ENCODE data around the gene GPATCH8. TPM values are rescaled to one million over a fixed set of nuclear protein-coding genes. Genes with fewer than 3 reads are reported as not detected.

GPATCH8 gene
- polyA plus RNA-seq, 1 donor from 2014 or later, result 24.5 TPM

- Histone ChIP-seq H3K27me3 (ENCODE audit: insufficient read depth, low read depth, low read length) (peaks cover 13% of the 10 kb centered on the region), H3F3A (ENCODE audit: insufficient read depth, low read length, poor library complexity, severe bottlenecking) (no peaks in the 10 kb centered on the region), H3K9ac (ENCODE audit: low read length) (no peak overlapping the region), H3K27ac (ENCODE audit: low read length) (no peak overlapping the region), H3K4me2 (ENCODE audit: low read length) (no peak overlapping the region), H3K79me2 (replicated peaks; ENCODE audit: insufficient read depth, low read length) (no peaks in the 10 kb centered on the region), H2AFZ (ENCODE audit: low read depth, low read length) (no peak overlapping the region), H3K9me3 (ENCODE audit: low read length) (no peaks in the 10 kb centered on the region), H3K36me3 (ENCODE audit: insufficient read depth, low read length) (no peaks in the 10 kb centered on the region), H3K4me3 (ENCODE audit: low read length) (no peak overlapping the region), H3K9me2 (ENCODE audit: insufficient read depth, low read length) (no peaks in the 10 kb centered on the region), H4K20me1 (ENCODE audit: insufficient read depth) (no peaks in the 10 kb centered on the region)
- TF ChIP-seq EP300 (conservative IDR thresholded peaks at IDR 0.05; ENCODE audit: poor library complexity, severe bottlenecking) (no peak), EZH2 (IDR thresholded peaks at IDR 0.05; ENCODE audit: borderline replicate concordance, insufficient read depth, low read length, poor library complexity, severe bottlenecking) (no peak), POLR2AphosphoS5 (IDR thresholded peaks at IDR 0.05) (no peak), TAF1 (IDR thresholded peaks at IDR 0.05; ENCODE audit: low read depth) (no peak), REST (IDR thresholded peaks at IDR 0.05; ENCODE audit: borderline replicate concordance) (no peak), SMC3 (conservative IDR thresholded peaks at IDR 0.05; ENCODE audit: poor library complexity) (no peak), MXI1 (conservative IDR thresholded peaks at IDR 0.05; ENCODE audit: poor library complexity, severe bottlenecking) (no peak), CTCF (IDR thresholded peaks at IDR 0.05; ENCODE audit: poor library complexity, severe bottlenecking) (no peak), RAD21 (conservative IDR thresholded peaks at IDR 0.05) (no peak)
These were observed 113.4 kb downstream of the GPATCH8 start for GRCh38 chr17:44389723-44390202.

GRCh38 chr17:44389281-44389680, 113.9 kb downstream of the GPATCH8 start, which contains the start of gene ITGA2B:
ITGA2B (minus strand) TSS chr17:44389649; CDS start chr17:44389473, 176 bp downstream.
- no peaks in the 10 kb centered on the region for H3K79me2 ChIP-seq (replicated peaks; ENCODE audit: insufficient read depth, low read length)
- H3F3A ChIP-seq (ENCODE audit: insufficient read depth, low read length, poor library complexity, severe bottlenecking), result no peaks in the 10 kb centered on the region
- H3K36me3 ChIP-seq (ENCODE audit: insufficient read depth, low read length), result no peaks in the 10 kb centered on the region
- no peaks in the 10 kb centered on the region for H3K9me2 ChIP-seq (ENCODE audit: insufficient read depth, low read length)
- peaks cover 15% of the 10 kb centered on the region for H3K27me3 ChIP-seq (ENCODE audit: insufficient read depth, low read depth, low read length)
- no peak within 1 kb of the TSS for H3K4me2 ChIP-seq (ENCODE audit: low read length)
- H3K9ac ChIP-seq (ENCODE audit: low read length), result no peak within 1 kb of the TSS
- no peak for TF ChIP-seq MXI1 (conservative IDR thresholded peaks at IDR 0.05; ENCODE audit: poor library complexity, severe bottlenecking)
- no peak for TF ChIP-seq CTCF (IDR thresholded peaks at IDR 0.05; ENCODE audit: poor library complexity, severe bottlenecking)
- TF ChIP-seq TAF1 (IDR thresholded peaks at IDR 0.05; ENCODE audit: low read depth), result no peak
- no peak for TF ChIP-seq EP300 (conservative IDR thresholded peaks at IDR 0.05; ENCODE audit: poor library complexity, severe bottlenecking)
- no peaks in the 10 kb centered on the region for H4K20me1 ChIP-seq (ENCODE audit: insufficient read depth)
- no peak within 1 kb of the TSS for H3K4me3 ChIP-seq (ENCODE audit: low read length)
- H2AFZ ChIP-seq (ENCODE audit: low read depth, low read length), result no peak within 1 kb of the TSS
- H3K27ac ChIP-seq (ENCODE audit: low read length), result no peak within 1 kb of the TSS
- no peaks in the 10 kb centered on the region for H3K9me3 ChIP-seq (ENCODE audit: low read length)

Data from neural cell (in vitro differentiated cells).